Activated T-cell treated with anti-CD3 and anti-CD28 coated beads, Interleukin-2, amount 50 U/mL, for 48 hours (primary cell): Measurements from ENCODE around the gene GMEB2.

Experiments used
- DNase-seq, 2 experiments: peaks; one replicate each; pipeline ENCODE4 v3.0.0-alpha.2; 2020

The GMEB2 gene

GRCh38 chr20:63542031-63542559, 84.8 kb downstream of the GMEB2 start:
- DNase-seq: no peak

DNA sequence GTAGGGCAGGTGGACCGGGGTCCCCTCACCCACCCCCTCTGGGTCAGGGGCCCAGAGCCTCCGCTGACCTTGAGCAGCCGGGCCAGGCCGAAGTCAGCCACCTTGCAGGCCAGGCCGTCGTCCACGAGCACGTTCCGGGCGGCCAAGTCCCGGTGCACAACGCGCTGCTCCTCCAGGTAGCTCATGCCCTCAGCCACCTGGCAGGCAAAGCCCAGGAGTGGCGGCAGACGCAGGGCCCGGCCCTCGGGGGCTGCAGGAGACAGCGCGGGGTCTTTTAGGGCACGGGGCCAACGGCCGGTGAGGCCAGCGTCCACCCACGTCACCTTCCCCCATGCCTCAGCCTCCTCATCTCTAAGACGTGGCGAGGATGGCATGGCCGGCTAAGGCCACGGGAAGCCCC, 85.5 kb downstream of the GMEB2 start:
- DNase-seq: no peak

DNA sequence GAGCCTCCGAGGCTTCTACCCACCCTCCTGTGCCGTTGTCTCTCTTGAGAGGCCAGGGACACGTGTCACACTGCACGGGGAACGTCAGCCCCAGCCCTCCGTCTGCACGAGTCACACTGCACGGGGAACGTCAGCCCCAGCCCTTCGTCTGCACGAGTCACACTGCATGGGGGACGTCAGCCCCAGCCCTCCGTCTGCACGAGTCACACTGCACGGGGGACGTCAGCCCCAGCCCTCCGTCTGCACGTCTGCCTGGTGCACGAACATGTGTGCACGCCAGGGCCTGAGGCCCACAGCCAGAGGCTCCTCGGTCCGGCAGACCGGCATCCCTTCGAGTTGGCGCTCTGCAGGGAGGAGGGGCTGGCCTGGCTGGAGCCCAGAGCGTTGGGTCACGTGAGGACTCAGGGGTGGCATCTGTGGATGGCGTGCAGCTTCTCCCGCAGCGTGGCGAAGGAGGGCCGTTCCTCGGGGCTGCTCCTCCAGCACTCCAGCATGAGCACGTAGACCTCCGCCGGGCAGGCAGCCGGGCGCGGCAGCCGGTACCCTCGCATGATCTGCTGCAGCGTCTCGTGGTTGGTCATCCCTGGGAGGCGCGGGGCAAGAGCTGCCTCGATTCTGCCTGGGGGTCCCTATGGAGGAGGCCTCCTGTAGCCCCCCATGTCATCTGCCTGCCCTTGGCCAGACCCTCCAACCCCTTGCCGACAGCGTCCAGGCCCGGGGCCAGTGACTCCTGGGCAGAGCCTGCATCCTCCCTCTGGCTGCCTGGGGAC, 86.3 kb downstream of the GMEB2 start:
- DNase-seq: no peak

- no peak for DNase-seq
These were observed 87.2 kb downstream of the GMEB2 start for GRCh38 chr20:63539441-63540370.

GRCh38 chr20:63539092-63539430, 87.8 kb downstream of the GMEB2 start:
- no peak for DNase-seq

DNA sequence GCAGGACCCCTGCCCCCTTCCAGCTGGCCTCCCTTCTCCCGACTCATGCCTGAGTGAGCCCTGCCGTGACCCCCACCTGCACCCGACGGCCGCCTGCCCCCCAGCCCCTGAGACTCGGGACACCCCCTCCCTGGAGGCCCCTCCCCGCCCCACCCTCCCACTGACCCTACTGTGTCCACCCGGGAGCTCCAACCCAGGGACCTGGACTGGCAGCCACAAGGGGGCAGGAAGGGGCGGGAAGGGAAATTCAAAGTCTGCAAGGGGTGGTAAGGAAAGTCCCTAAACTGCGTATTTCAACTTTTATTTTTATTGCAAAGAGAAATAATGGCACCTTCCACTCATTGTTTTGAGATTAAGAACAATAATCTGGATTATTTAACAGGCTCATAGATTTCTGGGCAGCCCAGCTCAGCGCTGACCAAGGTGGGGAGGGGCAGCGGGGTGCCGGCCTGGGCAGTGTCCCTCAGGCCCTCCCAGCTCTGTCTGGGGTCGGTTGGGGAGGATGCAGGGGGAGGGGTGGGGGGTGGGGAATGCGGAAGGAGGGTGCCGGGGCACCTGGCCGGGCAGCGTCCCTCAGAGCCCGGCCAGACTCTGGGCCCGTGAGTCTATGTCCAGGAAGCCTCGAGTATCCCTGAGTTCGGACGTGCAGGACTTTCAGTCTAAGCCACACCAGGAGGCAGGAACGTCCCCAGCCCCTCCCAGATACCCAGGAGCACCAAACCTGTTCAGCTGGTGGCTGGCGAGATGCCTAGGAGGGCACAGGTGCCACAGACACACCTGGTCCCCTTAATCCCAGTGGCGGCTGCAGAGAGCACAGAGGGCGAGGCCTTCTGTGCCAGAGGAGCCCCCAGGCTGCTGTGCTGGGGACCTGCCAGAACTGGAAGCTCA, 88.5 kb downstream of the GMEB2 start:
- no peak for DNase-seq
